Neural cell (in vitro differentiated cells): ENCODE results near the gene KCNJ6. TPM values are rescaled to one million over a fixed set of nuclear protein-coding genes. Genes with fewer than 3 reads are reported as not detected.

ENCODE experiments used
- H2AFZ ChIP-seq: fragments of 200-600, 300-800 bp; sonication (generic), shearing (Covaris generic); 2 replicates; pipeline ENCODE4 v1.6.0; 2014; ENCODE audit warnings: low read depth, mild to moderate bottlenecking, antibody characterized with exemption, low read length, moderate library complexity
- H3F3A ChIP-seq: fragments of 200-600 bp; shearing (Covaris generic); 2 replicates; pipeline ENCODE4 v1.6.1; 2016; ENCODE audit warnings: mild to moderate bottlenecking, moderate library complexity, mixed read lengths, antibody characterized with exemption, low read length; ENCODE audit not compliant: insufficient read depth, poor library complexity, severe bottlenecking
- H3K27ac ChIP-seq: fragments of 200-600, 300-800 bp; sonication (generic), shearing (Covaris generic); 2 replicates; pipeline ENCODE4 v1.5.1; 2014; ENCODE audit warnings: mild to moderate bottlenecking, low read length, moderate library complexity
- H3K27me3 ChIP-seq: fragments of 300-800, 200-600 bp; sonication (generic), shearing (Covaris generic); 2 replicates; pipeline ENCODE4 v1.6.0; 2014; ENCODE audit warnings: mild to moderate bottlenecking, low read depth, low read length, moderate library complexity; ENCODE audit not compliant: insufficient read depth
- H3K36me3 ChIP-seq: fragments of 300-800, 200-600 bp; sonication (generic), shearing (Covaris generic); 2 replicates; pipeline ENCODE4 v1.5.1; 2014; ENCODE audit warnings: mild to moderate bottlenecking, antibody characterized with exemption, low read length, moderate library complexity; ENCODE audit not compliant: insufficient read depth
- H3K4me2 ChIP-seq: fragments of 300-800, 200-600 bp; sonication (generic), shearing (Covaris generic); 2 replicates; pipeline ENCODE4 v1.6.0; 2014; ENCODE audit warnings: mild to moderate bottlenecking, low read length
- H3K4me3 ChIP-seq: fragments of 300-800, 200-600 bp; sonication (generic), shearing (Covaris generic); 2 replicates; pipeline ENCODE4 v1.5.1; 2014; ENCODE audit warnings: mild to moderate bottlenecking, low read length, moderate library complexity
- H3K79me2 ChIP-seq: fragments of 200-600 bp; shearing (Covaris generic); replicated peaks from 2 replicates; pipeline ENCODE4 v1.6.0; 2014; ENCODE audit warnings: mild to moderate bottlenecking, low read length, moderate library complexity; ENCODE audit not compliant: insufficient read depth
- H3K9ac ChIP-seq: fragments of 300-800, 200-600 bp; sonication (generic), shearing (Covaris generic); 2 replicates; pipeline ENCODE4 v1.6.1; 2016; ENCODE audit warnings: mild to moderate bottlenecking, low read length, mixed read lengths
- H3K9me2 ChIP-seq: fragments of 200-600 bp; shearing (Covaris generic); 2 replicates; pipeline ENCODE4 v1.6.1; 2016; ENCODE audit warnings: mild to moderate bottlenecking, low read length, mixed read lengths; ENCODE audit not compliant: insufficient read depth
- H3K9me3 ChIP-seq: fragments of 200-600, 300-800 bp; sonication (generic), shearing (Covaris generic); 2 replicates; pipeline ENCODE4 v1.6.1; 2016; ENCODE audit warnings: mild to moderate bottlenecking, mixed run types, low read length, moderate library complexity, mixed read lengths
- H4K20me1 ChIP-seq: fragments of 200-600 bp; shearing (Covaris generic); 2 replicates; pipeline ENCODE4 v1.6.1; 2016; ENCODE audit warnings: mild to moderate bottlenecking, mixed run types; ENCODE audit not compliant: insufficient read depth
- CTCF ChIP-seq: fragments of 450-650 bp; IDR thresholded peaks from 2 replicates; pipeline ENCODE4 v1.5.1; 2014; ENCODE audit warnings: antibody characterized with exemption, mild to moderate bottlenecking, moderate library complexity; ENCODE audit not compliant: poor library complexity, severe bottlenecking
- EP300 ChIP-seq: fragments of 450-650 bp; conservative IDR thresholded peaks from 2 replicates; pipeline ENCODE4 v1.6.1; 2014; ENCODE audit warnings: antibody characterized with exemption, mild to moderate bottlenecking, moderate library complexity; ENCODE audit not compliant: poor library complexity, severe bottlenecking
- EZH2 ChIP-seq: fragments of 200-600, 300-800 bp; shearing (Covaris generic), sonication (generic); IDR thresholded peaks from 2 replicates; pipeline ENCODE4 v1.6.1; 2014; ENCODE audit warnings: antibody characterized with exemption, low read length, borderline replicate concordance, mild to moderate bottlenecking; ENCODE audit not compliant: insufficient read depth, poor library complexity, severe bottlenecking
- MXI1 ChIP-seq: fragments of 450-650 bp; conservative IDR thresholded peaks from 2 replicates; pipeline ENCODE4 v1.6.1; 2014; ENCODE audit warnings: antibody characterized with exemption, mild to moderate bottlenecking; ENCODE audit not compliant: poor library complexity, severe bottlenecking
- POLR2AphosphoS5 ChIP-seq: IDR thresholded peaks from 2 replicates; pipeline ENCODE4 v1.6.1; 2012
- RAD21 ChIP-seq: fragments of 450-650 bp; conservative IDR thresholded peaks from 2 replicates; pipeline ENCODE4 v1.6.1; 2014; ENCODE audit warnings: antibody characterized with exemption, mild to moderate bottlenecking, moderate library complexity
- REST ChIP-seq: IDR thresholded peaks from 2 replicates; pipeline ENCODE4 v1.6.1; 2012; ENCODE audit warnings: borderline replicate concordance
- SMC3 ChIP-seq: fragments of 450-650 bp; conservative IDR thresholded peaks from 2 replicates; pipeline ENCODE4 v1.6.1; 2014; ENCODE audit warnings: antibody characterized with exemption, mild to moderate bottlenecking, moderate library complexity; ENCODE audit not compliant: poor library complexity
- TAF1 ChIP-seq: IDR thresholded peaks from 2 replicates; pipeline ENCODE4 v1.6.1; 2012; ENCODE audit warnings: low read depth
- polyA plus RNA-seq: library from polyadenylated mRNA; depleted of rRNA; stranded (reverse); fragments of >200 nt; gene quantifications from 2 replicates; pipeline ENCODE4 v1.2.3, GENCODE V29; 2014

The KCNJ6 gene
- polyA plus RNA-seq, 1 donor from 2014 or later, result 1.7 TPM

GRCh38 chr21:37671381-37671780, 244.9 kb downstream of the KCNJ6 start:
- H2AFZ ChIP-seq, result no peak overlapping the region
- no peaks in the 10 kb centered on the region for H4K20me1 ChIP-seq
- no peak overlapping the region for H3K4me2 ChIP-seq
- peaks cover 4% of the 10 kb centered on the region for H3K27me3 ChIP-seq
- no peaks in the 10 kb centered on the region for H3K9me3 ChIP-seq
- no peaks in the 10 kb centered on the region for H3F3A ChIP-seq
- no peaks in the 10 kb centered on the region for H3K79me2 ChIP-seq
- no peaks in the 10 kb centered on the region for H3K9me2 ChIP-seq
- no peak overlapping the region for H3K4me3 ChIP-seq
- no peaks in the 10 kb centered on the region for H3K36me3 ChIP-seq
- no peak overlapping the region for H3K9ac ChIP-seq
- H3K27ac ChIP-seq, result no peak overlapping the region
- TF ChIP-seq MXI1, result no peak
- no peak for TF ChIP-seq SMC3
- TF ChIP-seq EZH2, result no peak
- TF ChIP-seq REST, result no peak
- TF ChIP-seq EP300, result no peak
- no peak for TF ChIP-seq CTCF
- TF ChIP-seq POLR2AphosphoS5, result no peak
- TF ChIP-seq TAF1, result no peak
- no peak for TF ChIP-seq RAD21

- peaks cover 4% of the 10 kb centered on the region for H3K27me3 ChIP-seq
- H3K9me2 ChIP-seq, result no peaks in the 10 kb centered on the region
- H3K36me3 ChIP-seq, result no peaks in the 10 kb centered on the region
- H3K4me3 ChIP-seq, result no peak overlapping the region
- H3K9ac ChIP-seq, result no peak overlapping the region
- no peaks in the 10 kb centered on the region for H3K9me3 ChIP-seq
- H3F3A ChIP-seq, result no peaks in the 10 kb centered on the region
- no peak overlapping the region for H3K4me2 ChIP-seq
- H2AFZ ChIP-seq, result no peak overlapping the region
- H3K27ac ChIP-seq, result no peak overlapping the region
- no peaks in the 10 kb centered on the region for H4K20me1 ChIP-seq
- TF ChIP-seq CTCF, result no peak
- TF ChIP-seq REST, result no peak
- TF ChIP-seq EP300, result no peak
- no peak for TF ChIP-seq TAF1
- TF ChIP-seq SMC3, result no peak
- TF ChIP-seq MXI1, result no peak
- TF ChIP-seq POLR2AphosphoS5, result no peak
- no peak for TF ChIP-seq EZH2
- TF ChIP-seq RAD21, result no peak
- no peaks in the 10 kb centered on the region for H3K79me2 ChIP-seq
Measured at GRCh38 chr21:37670883-37671282, 245.4 kb downstream of the KCNJ6 start.
